Measurements from ENCODE around the gene TPTE2.
"Not testable (repeated sequence)": the region's sequence is repeated elsewhere in the genome, so short reads cannot be mapped to it uniquely, and the experiment has no call there.

TPTE2 gene

GRCh38 chr13:19561127-19561582 lies at the start of gene TPTE2:
Gene TPTE2, minus strand, starts transcription at chr13:19561532. Its CDS starts 58,298 bp downstream, at chr13:19503234.
- DNase-seq = not testable (repeated sequence)

DNA sequence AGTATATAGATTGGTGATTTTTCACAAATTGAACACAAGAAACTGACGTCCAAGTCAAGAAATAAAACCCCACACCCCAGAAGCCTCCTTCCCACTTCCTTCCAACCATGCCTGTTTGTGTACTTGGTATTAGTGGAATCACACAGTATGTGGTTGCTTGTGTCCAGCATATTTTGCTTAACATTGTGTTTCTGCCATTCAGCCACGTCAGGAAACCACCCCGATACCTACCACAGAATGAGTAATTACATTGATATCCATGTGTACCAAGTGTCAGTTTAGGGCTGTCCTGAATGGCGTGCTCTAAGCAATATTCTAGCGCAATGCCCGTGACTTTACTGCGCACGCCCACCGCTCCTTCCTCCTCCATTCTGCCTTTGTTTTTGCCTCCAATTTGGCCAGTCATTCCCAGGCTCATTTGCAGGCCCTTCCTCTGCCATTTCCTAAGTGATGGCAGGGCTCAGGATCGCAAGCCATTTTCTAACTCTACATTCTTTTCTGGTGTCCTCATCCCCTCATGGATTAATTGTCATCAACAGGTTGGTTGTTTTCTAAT lies 46.3 kb upstream of the TPTE2 start:
- no peak for DNase-seq

- no peak for DNase-seq
Observed at GRCh38 chr13:19606737-19607136, 45.4 kb upstream of the TPTE2 start.

DNA sequence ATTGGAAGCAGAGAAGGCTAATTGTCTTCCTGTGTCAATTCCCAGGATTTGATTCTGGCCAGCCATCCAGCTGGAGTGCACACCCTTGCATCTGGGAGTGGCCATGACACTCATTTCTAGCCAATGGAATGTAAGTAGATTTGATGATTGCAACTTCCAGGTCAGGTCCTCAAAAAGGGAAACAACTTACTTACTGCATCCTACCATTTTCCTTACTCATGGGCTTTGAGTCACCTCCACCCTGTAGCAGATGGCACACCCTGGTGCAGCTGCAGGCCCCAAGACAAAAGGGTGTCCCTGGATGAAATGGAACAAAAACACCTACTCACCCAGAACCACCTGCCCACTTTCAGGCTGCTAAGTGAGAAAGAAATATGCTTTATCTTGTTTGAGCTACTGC lies 44.8 kb upstream of the TPTE2 start:
- DNase-seq = no peak

DNA sequence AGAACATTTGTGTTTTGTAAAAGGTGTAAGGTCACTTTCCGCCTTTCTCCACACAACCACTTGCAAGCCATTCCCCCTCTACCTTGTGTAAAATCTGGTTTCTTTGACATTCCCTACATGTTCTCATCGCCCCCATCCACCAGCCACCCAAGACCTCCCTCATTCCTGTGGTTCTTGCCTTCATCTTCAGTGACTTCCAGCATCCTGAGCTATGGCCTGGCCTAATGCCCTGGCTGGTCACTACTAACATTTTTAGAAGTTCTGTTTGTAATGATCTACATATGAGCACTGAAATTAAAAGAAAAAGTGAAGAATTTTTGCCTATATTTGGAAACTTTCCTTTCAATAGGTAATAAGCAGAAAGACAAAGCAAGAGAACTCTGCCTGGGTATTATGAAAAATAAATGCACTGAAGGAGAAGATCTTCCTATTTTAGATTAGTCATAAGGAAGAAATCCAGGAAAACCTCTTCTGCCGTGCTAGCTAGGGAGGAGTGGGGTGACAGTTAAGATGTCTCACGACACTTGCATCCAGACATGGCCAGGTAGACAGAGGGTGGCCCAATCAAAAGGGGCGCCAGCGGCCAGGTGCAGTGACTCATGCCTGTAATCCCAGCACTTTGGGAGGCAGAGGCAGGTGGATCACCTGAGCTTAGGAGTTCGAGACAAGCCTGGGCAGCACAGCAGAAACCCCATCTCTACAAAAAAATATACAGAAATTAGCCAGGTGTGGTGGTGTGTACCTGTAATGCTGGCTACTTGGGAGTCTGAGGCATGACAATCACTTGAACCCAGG lies 44.0 kb upstream of the TPTE2 start:
- no peak for DNase-seq

GRCh38 chr13:19604306-19604705 lies 43.0 kb upstream of the TPTE2 start:
- DNase-seq = no peak

- DNase-seq = peak; percentile 10
Observed at GRCh38 chr13:19601749-19602725, 40.7 kb upstream of the TPTE2 start.

- no peak for DNase-seq
Observed at GRCh38 chr13:19597523-19597922, 36.2 kb upstream of the TPTE2 start.

DNA sequence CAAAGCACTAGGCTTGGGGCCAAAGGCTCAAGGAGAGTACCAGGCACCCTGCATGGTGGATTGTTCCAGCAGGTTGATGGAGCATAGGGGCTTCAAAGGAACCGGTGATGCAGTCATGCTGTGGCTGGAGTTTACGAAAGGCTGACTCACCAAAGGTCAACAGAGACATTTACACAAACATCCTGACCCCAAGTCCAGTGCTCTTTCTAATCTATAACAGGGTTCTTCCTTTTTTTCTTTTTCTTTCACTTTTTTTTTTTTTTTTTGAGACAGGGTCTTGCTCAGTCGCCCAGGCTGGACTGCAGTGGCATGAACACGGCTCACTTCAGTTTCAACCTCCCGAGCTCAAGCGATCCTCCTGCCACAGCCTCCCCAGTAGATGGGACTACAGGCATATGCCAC lies 35.6 kb upstream of the TPTE2 start:
- no peak for DNase-seq

- DNase-seq = no peak
Observed at GRCh38 chr13:19596086-19596485, 34.8 kb upstream of the TPTE2 start.

DNA sequence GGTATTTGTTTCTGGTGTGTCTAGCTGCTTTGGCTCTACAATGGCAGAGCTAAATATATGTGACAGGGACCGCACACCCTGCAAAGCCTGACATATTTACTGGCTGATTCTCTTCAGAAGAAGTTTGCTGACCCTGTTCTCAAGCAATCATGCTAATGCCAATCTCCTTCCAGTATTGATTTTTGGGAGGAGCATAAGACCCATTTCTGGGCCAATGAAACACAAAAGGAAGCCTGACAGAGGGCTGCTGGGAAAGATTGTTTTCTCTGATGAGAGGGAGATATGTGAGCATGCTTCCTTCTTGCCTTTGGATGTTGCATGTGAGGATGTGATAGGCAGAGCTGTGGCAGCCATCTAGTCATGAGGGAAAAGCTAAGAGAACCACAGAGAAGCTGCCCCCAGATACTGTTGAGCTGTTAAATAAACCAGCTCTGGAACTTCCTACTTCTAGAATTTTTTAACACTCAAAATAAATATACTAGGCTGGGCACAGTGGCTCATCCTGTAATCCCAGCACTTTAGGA lies 31.4 kb upstream of the TPTE2 start:
- DNase-seq = no peak

DNA sequence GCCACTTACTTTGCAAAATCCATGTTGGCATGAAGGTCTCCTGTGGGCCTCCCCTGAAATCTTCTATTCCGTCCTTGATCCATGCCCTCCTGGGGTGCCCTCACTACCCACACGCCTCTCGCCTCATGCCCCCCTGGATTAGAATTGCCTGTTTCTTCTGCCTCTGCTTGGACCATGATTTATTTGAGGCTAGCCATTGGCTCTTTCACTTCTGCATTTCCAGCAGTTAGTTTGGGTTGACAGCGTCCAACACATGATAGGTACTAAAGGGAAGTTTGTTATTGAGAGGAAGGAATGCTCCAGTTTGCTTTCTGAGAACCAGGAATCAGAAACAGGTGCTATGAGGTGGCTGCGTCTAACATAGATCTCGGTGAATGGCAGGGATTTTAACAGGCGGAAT lies 30.5 kb upstream of the TPTE2 start:
- no peak for DNase-seq

DNA sequence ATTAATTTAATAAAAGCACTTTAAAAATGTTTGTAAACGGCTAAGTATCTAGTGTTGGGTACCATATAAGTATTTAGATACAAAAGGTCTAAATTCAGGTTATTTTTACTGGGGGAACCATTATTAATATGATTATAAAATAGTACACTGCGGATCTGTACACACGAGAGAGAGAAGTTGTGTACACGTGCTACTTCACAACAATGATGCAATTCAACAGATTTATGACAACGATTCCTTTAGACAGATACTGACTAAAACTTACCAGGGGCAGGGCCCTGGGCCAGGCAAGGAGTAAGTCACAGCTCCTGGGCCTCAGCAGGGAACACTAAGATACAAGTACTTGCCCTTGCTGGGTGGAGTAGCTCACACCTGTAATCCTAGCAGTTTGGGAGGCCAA lies 29.1 kb upstream of the TPTE2 start:
- DNase-seq = no peak

DNA sequence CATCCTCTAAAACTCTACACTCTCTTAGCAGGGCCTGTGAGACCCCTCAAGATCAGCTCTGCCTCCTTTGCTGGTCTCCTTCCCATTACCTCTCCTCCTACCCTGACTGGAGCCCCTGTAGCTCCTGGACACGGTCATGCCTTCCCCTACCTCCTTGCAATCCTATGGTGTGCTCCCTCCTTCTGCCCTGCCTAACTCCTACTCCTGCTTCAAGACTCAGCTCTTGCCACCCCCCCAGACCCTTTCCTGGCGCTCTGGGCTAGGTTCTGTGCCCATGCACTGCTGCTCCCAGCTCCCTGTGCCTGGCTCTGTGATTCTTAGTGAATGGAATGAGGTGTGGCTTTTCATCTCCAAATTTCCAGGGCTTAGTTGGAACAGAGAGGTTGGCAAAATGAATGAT lies 28.0 kb upstream of the TPTE2 start:
- no peak for DNase-seq

GRCh38 chr13:19587635-19588300 lies 26.4 kb upstream of the TPTE2 start:
- peak; percentile 33 for DNase-seq

DNA sequence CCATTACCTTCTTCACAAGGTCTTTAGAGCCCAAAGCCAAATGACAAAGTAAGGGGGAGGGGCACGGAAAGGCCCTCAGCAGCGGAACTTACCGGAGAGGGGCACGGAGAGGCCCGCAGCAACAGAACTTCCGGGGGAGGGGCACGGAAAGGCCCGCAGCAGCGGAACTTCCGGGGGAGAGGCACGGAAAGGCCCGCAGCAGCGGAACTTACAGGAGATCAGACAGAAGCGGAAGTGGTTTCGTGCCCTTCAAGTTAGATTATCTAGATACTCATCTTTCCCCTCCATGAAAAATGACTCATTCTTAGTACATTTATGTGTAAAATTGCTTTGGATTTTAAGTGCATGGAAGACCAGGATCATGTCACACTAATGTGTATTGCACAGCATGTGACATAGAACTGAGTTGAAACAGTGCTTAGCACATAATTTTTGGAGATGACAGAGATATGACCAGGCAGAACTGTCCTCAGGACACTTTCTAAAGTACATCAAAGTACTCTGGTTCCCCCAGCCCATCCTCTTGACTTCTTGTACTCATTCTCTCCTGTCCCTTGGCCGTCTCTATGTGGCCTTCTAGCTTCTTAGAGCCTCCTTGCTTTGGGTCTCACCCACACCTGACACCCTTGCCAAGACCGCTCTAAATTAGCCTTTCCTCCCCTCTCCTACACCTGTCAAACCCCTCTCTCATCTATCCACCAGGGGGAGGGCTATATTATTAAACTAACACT lies 25.7 kb upstream of the TPTE2 start:
- DNase-seq = no peak

GRCh38 chr13:19581675-19582074 lies 20.3 kb upstream of the TPTE2 start:
- DNase-seq = no peak

DNA sequence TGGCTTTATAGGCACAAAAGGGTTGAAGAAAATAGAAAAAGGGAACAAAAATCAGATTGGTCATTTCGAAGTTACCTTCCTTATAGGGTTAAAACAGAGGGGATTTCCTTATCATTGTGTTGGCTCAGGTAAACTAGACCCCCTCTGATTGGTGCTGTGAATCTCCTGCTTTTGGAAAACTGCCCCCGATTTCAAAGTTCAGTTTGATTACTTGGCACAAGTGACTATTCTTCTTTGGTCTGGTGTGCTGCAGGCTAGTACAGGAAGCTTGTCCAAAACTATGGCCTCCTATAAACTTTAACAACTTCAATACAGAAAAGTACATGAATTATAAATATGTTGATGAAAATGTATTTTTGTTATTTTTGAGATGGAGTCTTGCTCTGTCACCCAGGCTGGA lies 13.9 kb upstream of the TPTE2 start:
- DNase-seq = no peak

- no peak for DNase-seq
Observed at GRCh38 chr13:19573120-19573716, 11.9 kb upstream of the TPTE2 start.

- DNase-seq = no peak
Observed at GRCh38 chr13:19572280-19572679, 10.9 kb upstream of the TPTE2 start.

- DNase-seq = no peak
Observed at GRCh38 chr13:19567820-19568534, 6.6 kb upstream of the TPTE2 start.
